ENCODE data around the gene RSRC1.

Gene RSRC1

DNA sequence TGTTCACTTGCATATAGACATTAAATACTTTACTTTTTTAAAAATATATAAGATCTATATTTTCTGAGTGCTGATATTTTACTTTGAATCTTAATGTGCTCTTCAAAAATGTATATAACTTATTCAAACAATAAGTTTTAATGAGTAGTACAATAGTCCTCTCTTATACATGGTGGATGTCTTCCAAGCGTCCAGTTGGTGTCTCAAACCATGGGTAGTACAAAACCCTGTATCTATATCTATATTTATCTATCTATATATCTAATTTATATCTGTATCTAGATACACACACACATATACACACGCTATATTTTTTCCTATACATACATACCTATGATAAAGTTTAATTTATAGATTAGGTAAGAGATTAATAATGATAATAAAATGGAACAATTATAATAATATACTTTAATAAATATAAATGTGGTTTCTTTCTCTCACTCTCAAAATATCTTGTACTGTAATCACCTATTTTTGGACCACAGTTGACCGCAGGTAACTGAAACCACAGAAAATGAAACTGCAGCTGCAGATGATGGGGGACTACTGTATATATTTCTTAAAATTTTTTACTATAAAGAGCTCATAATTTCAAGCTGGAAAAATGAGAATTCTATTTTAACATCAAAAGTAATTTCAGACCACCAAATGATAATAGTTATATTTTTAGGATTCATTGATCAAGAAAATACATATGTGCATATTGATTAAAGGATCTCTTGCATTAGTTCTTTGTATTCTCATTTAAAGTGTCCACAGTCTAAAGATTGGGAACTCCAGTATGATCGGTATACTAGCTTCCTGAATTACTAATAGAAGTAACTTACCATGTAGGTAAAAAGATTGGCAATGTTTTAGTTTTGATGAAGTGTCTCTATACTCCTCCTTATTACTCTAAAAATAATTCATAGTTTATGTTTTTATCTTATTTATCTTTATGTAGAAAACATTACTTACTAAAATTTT is 246.0 kb downstream of the RSRC1 start:
- Histone ChIP-seq H3K27ac (ENCODE audit: insufficient read depth in 1 of 2, low read depth in 1 of 2, low read length in 2 of 2, poor library complexity in 1 of 2, severe bottlenecking in 2 of 2) (no peak overlapping the region), H3K27me3 (replicated peaks in 2 of 5; ENCODE audit: control insufficient read depth in 4 of 5, insufficient read depth in 5 of 5, low read length in 4 of 5) (no peaks in the 10 kb centered on the region), H3K36me3 (ENCODE audit: control insufficient read depth in 4 of 4, insufficient read depth in 4 of 4, low read length in 3 of 4) (peaks cover 0 to 11% (median 5%) of the 10 kb centered on the region in 4 experiments), H3K4me1 (ENCODE audit: control extremely low read depth in 1 of 4, control insufficient read depth in 4 of 4, insufficient read depth in 4 of 4, low read length in 3 of 4) (peaks cover 7 to 15% (median 11%) of the 10 kb centered on the region in 4 experiments), H3K4me3 (ENCODE audit: control insufficient read depth in 1 of 7, extremely low read depth in 1 of 7, insufficient read depth in 4 of 7, low read depth in 2 of 7, low read length in 6 of 7) (peak overlapping the region in 1 of 7 experiments; percentile 4), H3K9me3 (ENCODE audit: control extremely low read depth in 1 of 5, control insufficient read depth in 4 of 5, insufficient read depth in 2 of 5, low read depth in 1 of 5, low read length in 4 of 5) (peaks cover 0 to 15% (median 13%) of the 10 kb centered on the region in 5 experiments)
- ChIA-PET POLR2A (no interaction called here), CTCF (no interaction called here)
- peak in 2 of 3 donors; percentile 29 to 49 for DNase-seq
- no CpG with 5 or more reads among the region's 4 CpGs for WGBS (ENCODE audit: insufficient coverage)

GRCh38 chr3:158359339-158359738 is 249.4 kb downstream of the RSRC1 start:
- Histone ChIP-seq H3K27ac (ENCODE audit: insufficient read depth in 1 of 2, low read depth in 1 of 2, low read length in 2 of 2, poor library complexity in 1 of 2, severe bottlenecking in 2 of 2) (no peak overlapping the region), H3K4me1 (ENCODE audit: control extremely low read depth in 1 of 4, control insufficient read depth in 4 of 4, insufficient read depth in 4 of 4, low read length in 3 of 4) (peaks cover 0 to 2% (median 0%) of the 10 kb centered on the region in 4 experiments), H3K27me3 (replicated peaks in 2 of 5; ENCODE audit: control insufficient read depth in 4 of 5, insufficient read depth in 5 of 5, low read length in 4 of 5) (no peaks in the 10 kb centered on the region), H3K4me3 (ENCODE audit: control insufficient read depth in 1 of 7, extremely low read depth in 1 of 7, insufficient read depth in 4 of 7, low read depth in 2 of 7, low read length in 6 of 7) (no peak overlapping the region), H3K9me3 (ENCODE audit: control extremely low read depth in 1 of 5, control insufficient read depth in 4 of 5, insufficient read depth in 2 of 5, low read depth in 1 of 5, low read length in 4 of 5) (peaks cover 0 to 19% (median 13%) of the 10 kb centered on the region in 5 experiments), H3K36me3 (ENCODE audit: control insufficient read depth in 4 of 4, insufficient read depth in 4 of 4, low read length in 3 of 4) (peaks cover 2 to 11% (median 7%) of the 10 kb centered on the region in 4 experiments)
- ChIA-PET CTCF (interaction anchor here (1.2 kb wide), 1 partner anchor 16 kb away, joined by 4 read pairs; no protein-coding TSS in a partner anchor), POLR2A (no interaction called here)
- 87% methylated on average over 6 of the region's 6 CpGs for WGBS (ENCODE audit: insufficient coverage)
- no peak for DNase-seq

GRCh38 chr3:158360756-158361448 is 251.0 kb downstream of the RSRC1 start:
- Histone ChIP-seq H3K36me3 (ENCODE audit: control insufficient read depth in 4 of 4, insufficient read depth in 4 of 4, low read length in 3 of 4) (peaks cover 2 to 11% (median 7%) of the 10 kb centered on the region in 4 experiments), H3K27me3 (replicated peaks in 2 of 5; ENCODE audit: control insufficient read depth in 4 of 5, insufficient read depth in 5 of 5, low read length in 4 of 5) (no peaks in the 10 kb centered on the region), H3K4me3 (ENCODE audit: control insufficient read depth in 1 of 7, extremely low read depth in 1 of 7, insufficient read depth in 4 of 7, low read depth in 2 of 7, low read length in 6 of 7) (no peak overlapping the region), H3K4me1 (ENCODE audit: control extremely low read depth in 1 of 4, control insufficient read depth in 4 of 4, insufficient read depth in 4 of 4, low read length in 3 of 4) (no peaks in the 10 kb centered on the region), H3K27ac (ENCODE audit: insufficient read depth in 1 of 2, low read depth in 1 of 2, low read length in 2 of 2, poor library complexity in 1 of 2, severe bottlenecking in 2 of 2) (no peak overlapping the region), H3K9me3 (ENCODE audit: control extremely low read depth in 1 of 5, control insufficient read depth in 4 of 5, insufficient read depth in 2 of 5, low read depth in 1 of 5, low read length in 4 of 5) (peaks cover 0 to 19% (median 13%) of the 10 kb centered on the region in 5 experiments)
- DNase-seq, result no peak
- POLR2A ChIA-PET, result no interaction called here
- 90% methylated on average over 8 of the region's 11 CpGs for WGBS (ENCODE audit: insufficient coverage)
- CTCF ChIA-PET, result interaction anchor here (0.9 kb wide), 1 partner anchor 19 kb away, joined by 3 read pairs; no protein-coding TSS in a partner anchor

GRCh38 chr3:158368271-158368670 is 258.4 kb downstream of the RSRC1 start:
- DNase-seq, result no peak
- Histone ChIP-seq H3K4me3 (ENCODE audit: control insufficient read depth in 1 of 7, extremely low read depth in 1 of 7, insufficient read depth in 4 of 7, low read depth in 2 of 7, low read length in 6 of 7) (no peak overlapping the region), H3K27ac (ENCODE audit: insufficient read depth in 1 of 2, low read depth in 1 of 2, low read length in 2 of 2, poor library complexity in 1 of 2, severe bottlenecking in 2 of 2) (no peak overlapping the region), H3K9me3 (ENCODE audit: control extremely low read depth in 1 of 5, control insufficient read depth in 4 of 5, insufficient read depth in 2 of 5, low read depth in 1 of 5, low read length in 4 of 5) (peaks cover 0 to 4% (median 0%) of the 10 kb centered on the region in 5 experiments), H3K4me1 (ENCODE audit: control extremely low read depth in 1 of 4, control insufficient read depth in 4 of 4, insufficient read depth in 4 of 4, low read length in 3 of 4) (no peaks in the 10 kb centered on the region), H3K36me3 (ENCODE audit: control insufficient read depth in 4 of 4, insufficient read depth in 4 of 4, low read length in 3 of 4) (no peaks in the 10 kb centered on the region), H3K27me3 (replicated peaks in 2 of 5; ENCODE audit: control insufficient read depth in 4 of 5, insufficient read depth in 5 of 5, low read length in 4 of 5) (no peaks in the 10 kb centered on the region)
- 100% methylated on average over 1 of the region's 2 CpGs for WGBS (ENCODE audit: insufficient coverage)
- ChIA-PET CTCF (no interaction called here), POLR2A (no interaction called here)

DNA sequence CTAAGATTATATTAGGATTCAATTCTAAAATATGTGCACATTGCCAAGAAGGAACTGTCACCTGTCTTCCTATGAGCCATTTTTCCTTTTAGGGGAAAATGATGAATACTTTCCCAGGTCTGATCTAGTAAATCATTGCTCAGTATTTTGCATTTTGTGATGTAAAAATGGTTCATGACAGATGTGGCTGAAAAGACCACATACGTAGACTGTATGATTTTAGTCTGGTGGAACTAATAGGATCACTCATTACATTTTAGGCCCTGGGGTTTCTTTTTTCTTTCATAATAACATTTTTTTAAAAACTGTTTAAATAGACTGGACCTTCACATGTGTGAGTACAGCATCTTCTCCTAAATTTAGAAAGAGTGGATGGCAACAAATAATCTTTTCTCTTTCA is 259.4 kb downstream of the RSRC1 start:
- Histone ChIP-seq H3K9me3 (ENCODE audit: control extremely low read depth in 1 of 5, control insufficient read depth in 4 of 5, insufficient read depth in 2 of 5, low read depth in 1 of 5, low read length in 4 of 5) (peaks cover 0 to 4% (median 0%) of the 10 kb centered on the region in 5 experiments), H3K27me3 (replicated peaks in 2 of 5; ENCODE audit: control insufficient read depth in 4 of 5, insufficient read depth in 5 of 5, low read length in 4 of 5) (no peaks in the 10 kb centered on the region), H3K4me3 (ENCODE audit: control insufficient read depth in 1 of 7, extremely low read depth in 1 of 7, insufficient read depth in 4 of 7, low read depth in 2 of 7, low read length in 6 of 7) (no peak overlapping the region), H3K27ac (ENCODE audit: insufficient read depth in 1 of 2, low read depth in 1 of 2, low read length in 2 of 2, poor library complexity in 1 of 2, severe bottlenecking in 2 of 2) (no peak overlapping the region), H3K36me3 (ENCODE audit: control insufficient read depth in 4 of 4, insufficient read depth in 4 of 4, low read length in 3 of 4) (no peaks in the 10 kb centered on the region), H3K4me1 (ENCODE audit: control extremely low read depth in 1 of 4, control insufficient read depth in 4 of 4, insufficient read depth in 4 of 4, low read length in 3 of 4) (no peaks in the 10 kb centered on the region)
- ChIA-PET POLR2A (no interaction called here), CTCF (no interaction called here)
- no CpG with 5 or more reads among the region's 1 CpG for WGBS (ENCODE audit: insufficient coverage)
- no peak for DNase-seq

DNA sequence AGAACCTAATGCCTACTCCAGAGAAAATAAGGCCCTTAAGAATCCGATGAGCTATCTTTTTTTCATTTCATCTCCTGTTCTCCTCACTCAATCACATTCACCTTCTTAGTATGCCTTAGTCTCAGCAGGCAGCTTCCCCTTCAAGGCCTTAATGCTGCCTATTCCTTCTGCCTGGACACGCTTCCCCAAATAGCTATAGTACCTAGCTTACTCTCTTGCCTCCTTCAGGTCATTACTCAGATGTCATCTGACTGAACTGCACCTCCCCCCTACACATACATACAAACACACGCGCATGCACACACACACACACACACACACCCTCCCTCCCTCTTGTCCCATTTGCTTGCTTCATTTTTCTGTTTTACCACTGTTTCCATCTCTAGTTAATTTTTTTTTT is 269.6 kb downstream of the RSRC1 start:
- CTCF ChIA-PET, result interaction anchor here (1.2 kb wide), 1 partner anchor 36 kb away, joined by 3 read pairs; no protein-coding TSS in a partner anchor
- 93% methylated on average over 4 of the region's 4 CpGs for WGBS (ENCODE audit: insufficient coverage)
- POLR2A ChIA-PET, result no interaction called here

More for the DNA sequence above, 269.6 kb downstream of the RSRC1 start:
- no peak for DNase-seq
- no peaks in the 10 kb centered on the region for H3K36me3 ChIP-seq (ENCODE audit: control insufficient read depth in 4 of 4, insufficient read depth in 4 of 4, low read length in 3 of 4)
- no peak overlapping the region for H3K27ac ChIP-seq (ENCODE audit: insufficient read depth in 1 of 2, low read depth in 1 of 2, low read length in 2 of 2, poor library complexity in 1 of 2, severe bottlenecking in 2 of 2)
- no peak overlapping the region for H3K4me3 ChIP-seq (ENCODE audit: control insufficient read depth in 1 of 7, extremely low read depth in 1 of 7, insufficient read depth in 4 of 7, low read depth in 2 of 7, low read length in 6 of 7)
- no peaks in the 10 kb centered on the region for H3K4me1 ChIP-seq (ENCODE audit: control extremely low read depth in 1 of 4, control insufficient read depth in 4 of 4, insufficient read depth in 4 of 4, low read length in 3 of 4)
- no peaks in the 10 kb centered on the region for H3K9me3 ChIP-seq (ENCODE audit: control extremely low read depth in 1 of 5, control insufficient read depth in 4 of 5, insufficient read depth in 2 of 5, low read depth in 1 of 5, low read length in 4 of 5)
- no peaks in the 10 kb centered on the region for H3K27me3 ChIP-seq (replicated peaks in 2 of 5; ENCODE audit: control insufficient read depth in 4 of 5, insufficient read depth in 5 of 5, low read length in 4 of 5)
